Esophagus squamous epithelium (tissue), 5 donors: ENCODE results near the gene MICAL2. TPM values are rescaled to one million over a fixed set of nuclear protein-coding genes. Genes with fewer than 3 reads are reported as not detected.
A peak's percentile ranks its signal among the peaks of the same experiment; 100 is the strongest.

Experiments
- DNase-seq: peaks from one replicate; lab custom pipeline; 2025; lab: John Stamatoyannopoulos, UW
- H3K27ac ChIP-seq, 4 donors: fragments of 200-600 bp; sonication (generic); one replicate each; pipeline ENCODE4 v1.5.1; 2016 to 2019; ENCODE audit warnings: mild to moderate bottlenecking in 1 of 4
- H3K27me3 ChIP-seq, 4 donors: fragments of 200-600 bp; sonication (generic); 1 replicate in 3 of 4; 2 replicates in 1 of 4; pipeline versions ENCODE4 v1.5.1 to v1.6.0; 2017 to 2021; ENCODE audit warnings: antibody characterized with exemption in 1 of 4
- H3K36me3 ChIP-seq, 3 donors: fragments of 200-600 bp; sonication (generic); one replicate each; pipeline ENCODE4 v1.5.1; 2016 to 2019
- H3K4me1 ChIP-seq, 3 donors: fragments of 200-600 bp; sonication (generic); one replicate each; pipeline ENCODE4 v1.5.1; 2017 to 2019
- H3K4me3 ChIP-seq, 4 donors: fragments of 200-600 bp; sonication (generic); 1 replicate in 3 of 4; 2 replicates in 1 of 4; pipeline ENCODE4 v1.5.1; 2016 to 2019; ENCODE audit warnings: mild to moderate bottlenecking in 2 of 4, moderate library complexity in 1 of 4
- H3K9me3 ChIP-seq, 3 donors: fragments of 200-600 bp; sonication (generic); one replicate each; pipeline ENCODE4 v1.5.1; 2016 to 2019
- POLR2A ChIP-seq, 4 donors: fragments of 450-650 bp; IDR thresholded peaks; one replicate each; pipeline ENCODE4 v1.6.1; 2017; ENCODE audit warnings: antibody characterized with exemption in 4 of 4, mild to moderate bottlenecking in 4 of 4, moderate library complexity in 3 of 4
- WGBS, 2 donors: methylation state at CpG; one replicate each; pipeline ENCODE4 v1.1.5; 2018; 5-methylcytosine and 5-hydroxymethylcytosine counted together
- intact Hi-C: fragments of 100-400 bp; cut with DNase I; formaldehyde crosslinking; loops from one replicate; pipeline ENCODE4 v1.15.0; 2022
- total RNA-seq, 4 donors: library from RNA; depleted of rRNA; stranded (reverse); fragments of >200 nt; gene quantifications; one replicate each; pipeline ENCODE4 v1.1.0, GENCODE V29; 2016
- TF ChIP-seq, protein P1 (sequence below), 6 experiments: fragments of 450-650 bp in 4 of 6; fragments of 200-600 bp in 2 of 6; sonication (generic) in 2 of 6; IDR thresholded peaks; one replicate each; pipeline ENCODE4 v1.5.1; 2016 to 2019; ENCODE audit warnings: antibody characterized with exemption in 6 of 6, mild to moderate bottlenecking in 4 of 6, moderate library complexity in 4 of 6
- donor health status: DM: yes; HTN: yes; CAD: no.

MICAL2 gene
- total RNA-seq, 4 donors from 2014 or later, result 10.1 to 49.0 (median 19.8) TPM

- TF ChIP-seq POLR2A (IDR thresholded peaks at IDR 0.05), result no peak
- TF ChIP-seq, protein P1, sequence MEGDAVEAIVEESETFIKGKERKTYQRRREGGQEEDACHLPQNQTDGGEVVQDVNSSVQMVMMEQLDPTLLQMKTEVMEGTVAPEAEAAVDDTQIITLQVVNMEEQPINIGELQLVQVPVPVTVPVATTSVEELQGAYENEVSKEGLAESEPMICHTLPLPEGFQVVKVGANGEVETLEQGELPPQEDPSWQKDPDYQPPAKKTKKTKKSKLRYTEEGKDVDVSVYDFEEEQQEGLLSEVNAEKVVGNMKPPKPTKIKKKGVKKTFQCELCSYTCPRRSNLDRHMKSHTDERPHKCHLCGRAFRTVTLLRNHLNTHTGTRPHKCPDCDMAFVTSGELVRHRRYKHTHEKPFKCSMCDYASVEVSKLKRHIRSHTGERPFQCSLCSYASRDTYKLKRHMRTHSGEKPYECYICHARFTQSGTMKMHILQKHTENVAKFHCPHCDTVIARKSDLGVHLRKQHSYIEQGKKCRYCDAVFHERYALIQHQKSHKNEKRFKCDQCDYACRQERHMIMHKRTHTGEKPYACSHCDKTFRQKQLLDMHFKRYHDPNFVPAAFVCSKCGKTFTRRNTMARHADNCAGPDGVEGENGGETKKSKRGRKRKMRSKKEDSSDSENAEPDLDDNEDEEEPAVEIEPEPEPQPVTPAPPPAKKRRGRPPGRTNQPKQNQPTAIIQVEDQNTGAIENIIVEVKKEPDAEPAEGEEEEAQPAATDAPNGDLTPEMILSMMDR (IDR thresholded peaks at IDR 0.05), result no peak
- DNase-seq, result no peak
- Histone ChIP-seq H3K27me3 (no peaks in the 10 kb centered on the region), H3K4me3 (peak overlapping the region in 2 of 4 donors; percentile 8 to 17), H3K9me3 (no peaks in the 10 kb centered on the region), H3K4me1 (peaks cover 0 to 39% (median 22%) of the 10 kb centered on the region in 3 donors), H3K36me3 (no peaks in the 10 kb centered on the region), H3K27ac (peak overlapping the region in 1 of 4 donors; percentile 26)
- intact Hi-C loops, result no loop called here
Measured at GRCh38 chr11:12196872-12197271, 86.5 kb downstream of the MICAL2 start.

- H3K36me3 ChIP-seq, result no peaks in the 10 kb centered on the region
- H3K9me3 ChIP-seq, result no peaks in the 10 kb centered on the region
- intact Hi-C loops, result no loop called here
- no peak for DNase-seq
- peaks cover 0 to 36% (median 22%) of the 10 kb centered on the region in 3 donors for H3K4me1 ChIP-seq
- no peak overlapping the region for H3K4me3 ChIP-seq
- no peaks in the 10 kb centered on the region for H3K27me3 ChIP-seq
- peak overlapping the region in 2 of 4 donors; percentile 19 to 65 for H3K27ac ChIP-seq
- TF ChIP-seq, protein P1 (IDR thresholded peaks at IDR 0.05), result no peak
- TF ChIP-seq POLR2A (IDR thresholded peaks at IDR 0.05), result no peak
- 70 to 76% methylated on average over 2 to 5 of the region's 8 CpGs for WGBS, 2 donors
Measured at GRCh38 chr11:12198251-12199222, 88.1 kb downstream of the MICAL2 start.

DNA sequence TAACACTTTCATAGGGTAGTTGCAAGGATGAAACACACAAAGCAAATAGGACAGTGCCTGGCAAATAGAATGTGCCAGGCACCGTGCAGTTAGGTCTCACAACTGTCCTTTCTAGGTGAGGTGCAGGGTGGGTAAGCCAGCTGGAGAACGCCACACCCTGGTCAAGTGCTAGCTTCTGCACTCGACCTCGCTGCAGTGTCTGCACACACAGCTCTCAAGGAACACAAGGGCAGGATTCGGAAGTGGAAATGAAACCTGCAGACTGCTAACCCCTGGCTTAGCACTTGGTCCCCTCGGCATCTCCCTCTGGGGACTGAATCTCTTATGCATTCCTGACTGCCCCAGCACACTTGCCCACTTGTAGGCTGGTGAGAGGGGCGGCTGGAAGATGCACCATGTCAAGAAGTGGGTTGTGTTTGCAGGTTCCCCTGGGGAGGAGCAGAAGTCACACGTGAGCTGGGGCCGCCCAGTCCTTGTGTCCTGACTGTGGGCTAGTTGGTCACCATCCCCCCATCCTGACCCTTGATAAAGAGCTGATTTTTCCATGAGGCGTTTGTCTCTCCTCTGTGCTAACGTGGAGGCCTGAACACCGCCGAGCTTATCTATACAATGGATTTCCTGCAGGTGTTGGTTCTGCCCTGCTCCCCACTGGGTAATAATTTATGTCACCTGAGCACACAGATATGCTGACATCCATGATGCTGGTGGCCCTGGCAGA lies 89.0 kb downstream of the MICAL2 start:
- H3K4me3 ChIP-seq, result no peak overlapping the region
- no peak for TF ChIP-seq POLR2A (IDR thresholded peaks at IDR 0.05)
- TF ChIP-seq, protein P1 (IDR thresholded peaks at IDR 0.05), result no peak
- H3K9me3 ChIP-seq, result no peaks in the 10 kb centered on the region
- peaks cover 0 to 36% (median 22%) of the 10 kb centered on the region in 3 donors for H3K4me1 ChIP-seq
- no peaks in the 10 kb centered on the region for H3K27me3 ChIP-seq
- no peak for DNase-seq
- intact Hi-C loops, result no loop called here
- H3K36me3 ChIP-seq, result no peaks in the 10 kb centered on the region
- WGBS, 2 donors, result 68 to 78% methylated on average over 5 to 13 of the region's 13 CpGs
- H3K27ac ChIP-seq, result peak overlapping the region in 3 of 4 donors; percentile 65 to 72 (median 69)

DNA sequence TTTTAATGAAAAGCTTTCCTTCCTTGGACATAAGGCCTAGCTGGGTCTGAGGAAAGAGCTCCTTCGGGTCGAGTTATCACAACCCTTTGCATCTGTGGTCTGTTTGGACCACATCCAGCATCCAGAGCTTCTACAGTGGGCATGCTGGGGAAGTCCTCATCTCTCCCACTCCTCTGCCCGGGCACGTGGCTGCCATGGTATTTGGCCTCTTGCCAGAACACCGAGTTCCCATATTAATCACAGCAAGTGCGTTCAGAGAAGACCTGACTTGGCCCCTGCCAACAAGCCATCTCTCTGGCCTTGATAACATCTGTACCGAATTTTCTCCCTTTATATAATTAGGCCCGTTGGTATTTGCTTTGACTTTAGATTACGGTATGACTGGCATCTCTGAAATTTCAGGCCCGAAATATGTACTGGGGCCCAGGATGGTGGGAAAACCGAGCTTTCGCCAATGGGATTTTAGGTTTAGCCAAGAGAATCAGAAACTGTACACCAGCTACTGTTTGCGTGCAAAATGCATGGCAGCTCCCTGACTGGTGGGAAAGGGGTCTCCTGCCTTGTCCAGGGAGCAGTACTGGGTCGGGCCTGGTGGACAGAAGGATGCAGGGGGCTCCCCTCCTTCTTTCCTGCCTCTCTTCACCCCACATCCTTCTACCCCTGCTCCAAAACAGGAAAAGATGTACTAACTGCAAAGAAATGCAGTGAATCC lies 90.0 kb downstream of the MICAL2 start:
- H3K36me3 ChIP-seq, result peaks cover 0 to 5% (median 0%) of the 10 kb centered on the region in 3 donors
- TF ChIP-seq, protein P1 (IDR thresholded peaks at IDR 0.05), result no peak
- no peak for TF ChIP-seq POLR2A (IDR thresholded peaks at IDR 0.05)
- H3K27me3 ChIP-seq, result no peaks in the 10 kb centered on the region
- no peak overlapping the region for H3K4me3 ChIP-seq
- WGBS, 2 donors, result 50 to 51% methylated on average over 12 to 14 of the region's 14 CpGs
- no peak for DNase-seq
- intact Hi-C loops, result no loop called here
- peak overlapping the region; percentile 7 to 72 (median 67) for H3K27ac ChIP-seq
- peaks cover 0 to 36% (median 22%) of the 10 kb centered on the region in 3 donors for H3K4me1 ChIP-seq
- H3K9me3 ChIP-seq, result no peaks in the 10 kb centered on the region
